Smooth muscle cell (in vitro differentiated cells): ENCODE measurements around the gene TRPC6. TPM values are rescaled to one million over a fixed set of nuclear protein-coding genes. Genes with fewer than 3 reads are reported as not detected.

Experiments used
- DNase-seq: peaks from one replicate; lab custom pipeline; 2025; ENCODE audit not compliant: unreplicated experiment; lab: John Stamatoyannopoulos, UW
- H2AFZ ChIP-seq: fragments of 200-600 bp; sonication (generic); 2 replicates; pipeline ENCODE4 v1.6.0; 2016; ENCODE audit warnings: antibody characterized with exemption, low read depth, mild to moderate bottlenecking
- H3F3A ChIP-seq: fragments of 200-600 bp; sonication (generic); 2 replicates; pipeline ENCODE4 v1.6.0; 2017; ENCODE audit warnings: antibody characterized with exemption, low read depth
- H3K27ac ChIP-seq: fragments of 200-600 bp; sonication (generic); 2 replicates; pipeline ENCODE4 v1.5.1; 2016; ENCODE audit warnings: low read depth, mild to moderate bottlenecking
- H3K27me3 ChIP-seq: fragments of 200-600 bp; sonication (generic); 2 replicates; pipeline ENCODE4 v1.6.1; 2016; ENCODE audit warnings: low read depth, mild to moderate bottlenecking
- H3K36me3 ChIP-seq: fragments of 200-600 bp; sonication (generic); 2 replicates; pipeline ENCODE4 v1.5.1; 2016; ENCODE audit warnings: low read depth
- H3K4me1 ChIP-seq: fragments of 200-600 bp; sonication (generic); 2 replicates; pipeline ENCODE4 v1.5.1; 2016; ENCODE audit warnings: low read depth
- H3K4me2 ChIP-seq: fragments of 200-600 bp; sonication (generic); 2 replicates; pipeline ENCODE4 v1.6.0; 2016; ENCODE audit warnings: mild to moderate bottlenecking
- H3K4me3 ChIP-seq: fragments of 200-600 bp; sonication (generic); 2 replicates; pipeline ENCODE4 v1.5.1; 2016; ENCODE audit warnings: mild to moderate bottlenecking
- H3K79me2 ChIP-seq: fragments of 200-600 bp; sonication (generic); 2 replicates; pipeline ENCODE4 v1.6.0; 2016; ENCODE audit warnings: low read depth, mild to moderate bottlenecking
- H3K9ac ChIP-seq: fragments of 200-600 bp; sonication (generic); 2 replicates; pipeline ENCODE4 v1.6.0; 2016; ENCODE audit warnings: low read depth
- H3K9me3 ChIP-seq: fragments of 200-600 bp; sonication (generic); replicated peaks from 2 replicates; pipeline ENCODE4 v1.5.1; 2016; ENCODE audit warnings: low read depth
- H4K20me1 ChIP-seq: fragments of 200-600 bp; sonication (generic); 2 replicates; pipeline ENCODE4 v1.6.0; 2016; ENCODE audit warnings: low read depth
- CTCF ChIP-seq: fragments of 200-600 bp; sonication (generic); IDR thresholded peaks from 2 replicates; pipeline ENCODE4 v1.5.1; 2017; ENCODE audit warnings: borderline replicate concordance, mild to moderate bottlenecking, antibody characterized with exemption; ENCODE audit not compliant: insufficient read depth, poor library complexity, severe bottlenecking
- WGBS: methylation state at CpG from one replicate; pipeline ENCODE4 v1.1.7; 2016; ENCODE audit warnings: low lambda C conversion rate; 5-methylcytosine and 5-hydroxymethylcytosine counted together
- polyA plus RNA-seq: library from polyadenylated mRNA; unstranded; fragments of >200 nt; fragmentation: Nextera tagmentation; extraction: Ambion mirVana; gene quantifications from 2 replicates; pipeline ENCODE4 v1.2.1, GENCODE V29; 2016
- total RNA-seq: library from RNA; depleted of rRNA; stranded (reverse); fragments of >200 nt; gene quantifications from 2 replicates; pipeline ENCODE4 v1.2.3, GENCODE V29; 2014

The TRPC6 gene
- total and polyA plus RNA-seq, 2 experiments from 2014 or later = 0.18 TPM; not detected in 1

- Histone ChIP-seq H3K4me1 (no peaks in the 10 kb centered on the region), H3K27ac (no peak overlapping the region), H3K9me3 (no peaks in the 10 kb centered on the region), H3K27me3 (peaks cover 30% of the 10 kb centered on the region), H3K4me2 (no peak overlapping the region), H2AFZ (no peak overlapping the region), H3F3A (no peaks in the 10 kb centered on the region), H3K9ac (no peak overlapping the region), H3K4me3 (no peak overlapping the region), H4K20me1 (no peaks in the 10 kb centered on the region), H3K36me3 (no peaks in the 10 kb centered on the region), H3K79me2 (no peaks in the 10 kb centered on the region)
- 81% methylated on average over 6 of the region's 6 CpGs for WGBS
- TF ChIP-seq CTCF = no peak
- no peak for DNase-seq
Measured at GRCh38 chr11:101577461-101577860, 6.3 kb downstream of the TRPC6 start.

DNA sequence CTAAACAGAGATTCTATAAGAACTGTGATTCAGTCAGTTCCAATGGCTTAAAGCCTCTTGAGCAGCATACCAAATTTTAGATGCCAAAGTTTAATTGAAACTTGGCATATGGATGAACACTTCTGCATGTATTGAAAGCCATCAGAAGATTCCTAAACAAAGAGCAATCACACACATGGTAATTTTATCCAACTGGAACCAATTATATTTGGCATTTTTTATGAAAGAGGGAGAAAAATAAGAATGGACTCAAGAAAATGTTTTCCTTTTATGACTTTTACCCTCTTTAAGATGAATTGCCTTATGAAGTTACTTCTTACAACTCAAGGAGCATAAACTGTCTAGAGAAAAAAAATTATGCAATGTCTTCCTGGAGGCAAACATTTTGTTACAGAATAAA is 7.4 kb downstream of the TRPC6 start:
- Histone ChIP-seq H3K4me2 (no peak overlapping the region), H4K20me1 (no peaks in the 10 kb centered on the region), H3K9me3 (no peaks in the 10 kb centered on the region), H3K79me2 (no peaks in the 10 kb centered on the region), H3K4me1 (no peaks in the 10 kb centered on the region), H3K36me3 (no peaks in the 10 kb centered on the region), H3K4me3 (no peak overlapping the region), H2AFZ (no peak overlapping the region), H3K27me3 (peaks cover 20% of the 10 kb centered on the region), H3K27ac (no peak overlapping the region), H3K9ac (no peak overlapping the region), H3F3A (no peaks in the 10 kb centered on the region)
- no peak for DNase-seq
- TF ChIP-seq CTCF = no peak

DNA sequence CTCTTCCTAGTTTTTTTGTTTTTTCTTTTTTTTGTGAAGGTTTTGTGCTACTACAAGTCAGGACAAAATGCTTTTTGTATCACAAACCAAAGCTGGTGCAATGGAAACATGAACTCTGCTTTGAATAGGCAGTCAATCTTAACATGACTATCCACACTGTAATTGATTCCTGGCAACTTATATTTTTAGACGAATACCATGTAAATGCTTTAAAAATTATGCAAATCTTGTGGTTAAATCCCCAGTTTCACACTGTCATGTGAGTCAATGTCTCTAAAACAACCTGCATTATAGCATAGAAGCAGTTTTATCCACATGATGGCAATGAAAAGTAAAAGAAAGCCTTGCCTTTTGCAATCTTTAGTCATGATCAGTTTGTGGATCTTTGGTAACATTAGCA is 8.9 kb downstream of the TRPC6 start:
- Histone ChIP-seq H3K4me3 (no peak overlapping the region), H3K9me3 (no peaks in the 10 kb centered on the region), H4K20me1 (no peaks in the 10 kb centered on the region), H3K4me2 (no peak overlapping the region), H3K4me1 (no peaks in the 10 kb centered on the region), H3K9ac (no peak overlapping the region), H3K27ac (no peak overlapping the region), H3K79me2 (no peaks in the 10 kb centered on the region), H3K27me3 (peaks cover 4% of the 10 kb centered on the region), H2AFZ (no peak overlapping the region), H3F3A (no peaks in the 10 kb centered on the region), H3K36me3 (no peaks in the 10 kb centered on the region)
- 38% methylated on average over 1 of the region's 1 CpG for WGBS
- no peak for DNase-seq
- no peak for TF ChIP-seq CTCF

DNA sequence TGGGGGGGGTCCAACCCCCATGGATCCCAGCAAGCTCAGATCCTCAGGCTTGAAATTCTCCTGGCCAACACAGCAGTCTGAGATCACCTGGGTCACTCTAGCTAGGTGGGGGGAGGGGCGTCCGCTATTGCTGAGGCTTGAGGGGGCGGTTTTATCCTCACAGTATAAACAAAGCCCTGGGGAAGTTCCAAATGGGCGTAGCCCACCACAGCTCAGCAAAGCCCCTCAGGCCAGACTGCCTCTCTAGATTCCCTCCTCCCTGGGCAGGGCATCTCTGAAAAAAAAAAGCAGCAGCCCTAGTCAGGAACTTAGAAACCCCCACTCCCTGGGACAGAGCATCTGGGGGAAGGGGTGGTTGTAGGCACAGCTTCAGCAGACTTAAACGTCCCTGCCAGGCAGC is 16.7 kb downstream of the TRPC6 start:
- no peak for DNase-seq
- Histone ChIP-seq H2AFZ (no peak overlapping the region), H3K9me3 (no peaks in the 10 kb centered on the region), H3K27ac (no peak overlapping the region), H3K36me3 (no peaks in the 10 kb centered on the region), H3K27me3 (no peaks in the 10 kb centered on the region), H3K4me1 (no peaks in the 10 kb centered on the region), H3K4me2 (no peak overlapping the region), H3K79me2 (no peaks in the 10 kb centered on the region), H4K20me1 (no peaks in the 10 kb centered on the region), H3F3A (no peaks in the 10 kb centered on the region), H3K9ac (no peak overlapping the region), H3K4me3 (no peak overlapping the region)
- WGBS = 41% methylated on average over 5 of the region's 5 CpGs
- TF ChIP-seq CTCF = no peak
